Measurements from ENCODE around the gene UBALD1. TPM values are rescaled to one million over a fixed set of nuclear protein-coding genes. Genes with fewer than 3 reads are reported as not detected.

Gene UBALD1
- total RNA-seq, 1 experiment from 2014 or later, result 29.9 TPM

Other genes starting within 250 kb of the UBALD1 start
- 33.5 TPM for gene VASN, start 243.0 kb downstream of the UBALD1 start, total RNA-seq (2021; ENCODE audit: unreplicated experiment)
- gene CORO7, start 198.3 kb downstream of the UBALD1 start, total RNA-seq (2021; ENCODE audit: unreplicated experiment), result 37.5 TPM
- gene DNAJA3, start 189.0 kb downstream of the UBALD1 start, total RNA-seq (2021; ENCODE audit: unreplicated experiment), result 68.7 TPM
- gene NMRAL1, start 140.3 kb downstream of the UBALD1 start, total RNA-seq (2021; ENCODE audit: unreplicated experiment), result 109 TPM
- gene HMOX2, start 138.5 kb downstream of the UBALD1 start, total RNA-seq (2021; ENCODE audit: unreplicated experiment), result 72.6 TPM
- 26.8 TPM for gene CDIP1, start 76.1 kb downstream of the UBALD1 start, total RNA-seq (2021; ENCODE audit: unreplicated experiment)
- gene C16orf96, start 58.5 kb downstream of the UBALD1 start, total RNA-seq (2021; ENCODE audit: unreplicated experiment), result 0.15 TPM
- gene MGRN1, start 9.9 kb upstream of the UBALD1 start, total RNA-seq (2021; ENCODE audit: unreplicated experiment), result 59.7 TPM
- 42.9 TPM for gene NUDT16L1, start 78.7 kb upstream of the UBALD1 start, total RNA-seq (2021; ENCODE audit: unreplicated experiment)
- 26.6 TPM for gene ANKS3, start 119.4 kb upstream of the UBALD1 start, total RNA-seq (2021; ENCODE audit: unreplicated experiment)
- gene DNAAF8, start 119.6 kb upstream of the UBALD1 start, total RNA-seq (2021; ENCODE audit: unreplicated experiment), result 2.3 TPM
- 25.8 TPM for gene ZNF500, start 152.3 kb upstream of the UBALD1 start, total RNA-seq (2021; ENCODE audit: unreplicated experiment)
- not detected for gene SEPTIN12, start 173.5 kb upstream of the UBALD1 start, total RNA-seq (2021; ENCODE audit: unreplicated experiment)
- gene SMIM22, start 180.5 kb upstream of the UBALD1 start, total RNA-seq (2021; ENCODE audit: unreplicated experiment), result not detected
- 31.9 TPM for gene ROGDI, start 187.7 kb upstream of the UBALD1 start, total RNA-seq (2021; ENCODE audit: unreplicated experiment)
- 111 TPM for gene GLYR1, start 232.4 kb upstream of the UBALD1 start, total RNA-seq (2021; ENCODE audit: unreplicated experiment)
- gene UBN1, start 232.6 kb upstream of the UBALD1 start, total RNA-seq (2021; ENCODE audit: unreplicated experiment), result 63.1 TPM

Measured in Panc1 (cell line).